GM12864 (cell line): ENCODE measurements around the gene CASKIN1.

ENCODE experiments used
- DNase-seq: peaks from one replicate; pipeline ENCODE4 v3.0.0-alpha.2; 2011; ENCODE audit warnings: low read depth
- H3K4me3 ChIP-seq: 2 replicates; pipeline ENCODE4 v1.5.1; 2011; ENCODE audit warnings: mild to moderate bottlenecking, low read depth, low read length, control low read depth
- CTCF ChIP-seq: IDR thresholded peaks from 2 replicates; pipeline ENCODE4 v1.5.1; 2011; ENCODE audit warnings: low read depth, mild to moderate bottlenecking, moderate library complexity, low read length, control low read depth, inconsistent platforms; ENCODE audit errors: missing control alignments

CASKIN1 gene

GRCh38 chr16:2177561-2177960 is 18.8 kb downstream of the CASKIN1 start:
- no peak overlapping the region for H3K4me3 ChIP-seq
- TF ChIP-seq CTCF: no peak
- no peak for DNase-seq

DNA sequence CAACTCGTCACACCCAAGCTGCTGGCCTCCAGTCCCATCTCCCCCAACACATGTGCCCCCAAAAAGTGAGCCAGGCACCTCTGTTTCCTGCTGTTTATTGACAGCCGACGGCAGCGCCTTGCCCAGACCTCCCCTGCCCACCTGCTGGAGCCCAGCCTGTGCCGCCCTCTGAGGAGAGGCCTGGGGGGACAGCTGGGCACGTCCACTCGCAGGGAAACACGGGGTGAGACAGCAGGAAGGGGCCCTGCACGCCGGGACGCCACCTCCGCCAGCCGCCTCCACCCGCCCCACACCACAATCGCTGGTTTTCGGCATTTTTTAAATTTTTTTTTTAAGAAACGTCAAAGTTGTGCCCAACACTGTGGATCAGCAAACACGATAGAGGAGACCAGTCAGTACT is 19.3 kb downstream of the CASKIN1 start:
- DNase-seq: no peak
- no peak for TF ChIP-seq CTCF
- no peak overlapping the region for H3K4me3 ChIP-seq

DNA sequence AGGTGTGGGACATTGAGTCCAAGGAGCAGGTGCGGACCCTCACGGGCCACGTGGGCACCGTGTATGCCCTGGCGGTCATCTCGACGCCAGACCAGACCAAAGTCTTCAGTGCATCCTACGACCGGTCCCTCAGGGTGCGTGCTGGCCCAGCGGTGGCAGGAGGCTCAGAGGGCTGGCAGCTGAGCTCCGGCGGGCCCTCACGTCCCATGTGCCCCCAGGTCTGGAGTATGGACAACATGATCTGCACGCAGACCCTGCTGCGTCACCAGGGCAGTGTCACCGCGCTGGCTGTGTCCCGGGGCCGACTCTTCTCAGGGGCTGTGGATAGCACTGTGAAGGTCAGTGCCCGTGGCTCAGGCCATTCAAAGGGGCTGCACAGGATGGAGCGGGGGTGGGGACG is 20.4 kb downstream of the CASKIN1 start:
- H3K4me3 ChIP-seq: no peak overlapping the region
- DNase-seq: no peak
- no peak for TF ChIP-seq CTCF

- no peak for TF ChIP-seq CTCF
- H3K4me3 ChIP-seq: no peak overlapping the region
- no peak for DNase-seq
Measured at GRCh38 chr16:2175454-2175853, 21.0 kb downstream of the CASKIN1 start.

DNA sequence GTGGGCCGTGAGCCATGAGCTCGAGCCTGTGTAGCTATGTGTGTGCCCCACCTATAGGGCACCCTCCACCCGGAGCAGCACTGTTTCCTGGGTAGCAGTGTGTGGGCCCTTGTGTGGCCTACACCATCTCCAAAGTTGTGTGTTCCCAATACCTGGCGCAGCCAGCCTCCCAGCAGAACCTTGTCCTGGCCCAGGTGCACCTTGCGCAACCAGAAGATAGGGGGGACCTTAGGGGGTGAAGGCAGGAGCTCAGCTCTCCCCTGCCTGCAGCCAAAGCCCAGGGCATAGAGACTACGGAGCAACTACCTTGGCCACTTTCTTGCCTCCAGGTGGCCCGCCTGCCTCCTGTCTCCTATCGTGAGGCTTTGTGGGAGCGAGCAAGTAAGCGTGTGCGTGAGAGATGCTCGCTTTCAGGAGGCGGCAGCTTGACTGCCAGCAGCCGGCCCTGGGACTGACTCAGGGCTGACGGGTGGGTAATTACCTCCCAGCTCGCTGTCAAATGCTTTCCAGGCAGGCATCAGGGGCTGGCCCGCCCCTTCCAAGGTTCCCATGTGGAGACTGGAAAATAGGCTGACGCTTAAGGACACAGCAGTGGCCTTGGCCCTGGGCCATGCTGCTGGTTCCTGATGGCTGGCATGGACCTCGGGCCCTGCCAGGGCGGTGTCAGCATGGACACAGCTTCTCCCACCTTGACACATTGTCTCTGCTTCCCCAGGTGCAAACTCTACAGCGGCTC is 21.8 kb downstream of the CASKIN1 start:
- no peak overlapping the region for H3K4me3 ChIP-seq
- no peak for DNase-seq
- TF ChIP-seq CTCF: no peak

GRCh38 chr16:2173916-2174315 is 22.5 kb downstream of the CASKIN1 start:
- H3K4me3 ChIP-seq: no peak overlapping the region
- no peak for TF ChIP-seq CTCF
- DNase-seq: no peak

DNA sequence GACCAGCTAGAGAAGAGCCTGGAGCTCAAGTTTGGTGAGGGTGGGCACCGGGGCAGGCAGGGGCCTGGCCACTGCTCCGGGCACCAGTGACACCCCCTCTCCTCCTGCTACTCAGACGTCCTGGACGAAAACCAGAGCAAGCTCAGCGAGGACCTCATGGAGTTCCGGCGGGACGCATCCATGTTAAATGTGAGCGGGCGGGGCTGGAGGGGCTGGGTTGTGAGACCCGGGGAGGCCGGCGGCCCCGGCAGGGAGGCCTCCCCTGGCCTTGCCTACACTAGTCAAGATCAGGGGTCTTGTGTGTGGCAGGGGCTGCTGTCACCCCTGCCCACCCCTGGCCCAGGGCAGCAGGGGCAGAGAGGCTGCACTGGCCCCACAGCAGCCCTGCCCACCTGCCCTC is 23.0 kb downstream of the CASKIN1 start:
- no peak for DNase-seq
- no peak for TF ChIP-seq CTCF
- H3K4me3 ChIP-seq: no peak overlapping the region
